ENCODE results near the gene YPEL2.
"Not testable (repeated sequence)": the region's sequence is repeated elsewhere in the genome, so short reads cannot be mapped to it uniquely, and the experiment has no call there.

YPEL2 gene

GRCh38 chr17:59402760-59403159, 71.3 kb downstream of the YPEL2 start:
- no peak for DNase-seq

GRCh38 chr17:59404471-59404870, 73.0 kb downstream of the YPEL2 start:
- no peak for DNase-seq

GRCh38 chr17:59405944-59406705, 74.7 kb downstream of the YPEL2 start:
- DNase-seq, result no peak

GRCh38 chr17:59406808-59407381, 75.4 kb downstream of the YPEL2 start:
- peak in 2 of 58 donors; percentile 20 to 49 for DNase-seq

GRCh38 chr17:59409336-59410048, 78.0 kb downstream of the YPEL2 start:
- no peak for DNase-seq

- DNase-seq, result no peak
Measured at GRCh38 chr17:59410049-59410437, 78.6 kb downstream of the YPEL2 start.

GRCh38 chr17:59412431-59412830, 81.0 kb downstream of the YPEL2 start:
- not testable (repeated sequence) for DNase-seq

- DNase-seq, result no peak
Measured at GRCh38 chr17:59413014-59413766, 81.7 kb downstream of the YPEL2 start.

- no peak for DNase-seq
Measured at GRCh38 chr17:59415397-59415796, 83.9 kb downstream of the YPEL2 start.

GRCh38 chr17:59416184-59416583, 84.7 kb downstream of the YPEL2 start:
- no peak for DNase-seq

- no peak for DNase-seq
Measured at GRCh38 chr17:59417452-59417851, 86.0 kb downstream of the YPEL2 start.

GRCh38 chr17:59418732-59419166, 87.3 kb downstream of the YPEL2 start:
- DNase-seq, result no peak

GRCh38 chr17:59420901-59421300, 89.4 kb downstream of the YPEL2 start:
- DNase-seq, result no peak

GRCh38 chr17:59421722-59422121, 90.3 kb downstream of the YPEL2 start:
- no peak for DNase-seq

- DNase-seq, result peak in 2 of 58 donors; percentile 5 to 24
Measured at GRCh38 chr17:59423137-59423724, 91.8 kb downstream of the YPEL2 start.

- peak in 1 of 58 donors; percentile 12 for DNase-seq
Measured at GRCh38 chr17:59423903-59424302, 92.4 kb downstream of the YPEL2 start.

GRCh38 chr17:59424331-59424730, 92.9 kb downstream of the YPEL2 start:
- DNase-seq, result no peak

GRCh38 chr17:59425085-59425931, 93.9 kb downstream of the YPEL2 start:
- peak in 19 of 58 donors; percentile 10 to 66 (median 31) for DNase-seq

- DNase-seq, result no peak
Measured at GRCh38 chr17:59426031-59426430, 94.6 kb downstream of the YPEL2 start.

GRCh38 chr17:59427425-59427921, 96.0 kb downstream of the YPEL2 start:
- peak in 47 of 58 donors; percentile 8 to 81 (median 40) for DNase-seq

Measured in anterior cingulate cortex (tissue), 58 donors.